Dendritic cell treated with granulocyte-macrophage colony-stimulating factor and Interleukin-4, amounts not matched to agents 40 ng/mL and 50 ng/mL, for 4 days (primary cell): ENCODE data around the gene PRM3.
A peak's percentile ranks its signal among the peaks of the same experiment; 100 is the strongest.

ENCODE experiments used
- H3K27ac Mint-ChIP-seq: one replicate; pipeline ENCODE4 v1.8.0; 2022; ENCODE audit warnings: mild to moderate bottlenecking, mixed read lengths
- H3K27me3 Mint-ChIP-seq: one replicate; pipeline ENCODE4 v1.8.0; 2022; ENCODE audit warnings: mild to moderate bottlenecking, mixed read lengths
- H3K36me3 Mint-ChIP-seq: one replicate; pipeline ENCODE4 v1.8.0; 2022; ENCODE audit warnings: low read depth, mixed read lengths
- H3K4me1 Mint-ChIP-seq: one replicate; pipeline ENCODE4 v1.8.0; 2022; ENCODE audit warnings: low read depth, mixed read lengths
- H3K4me3 Mint-ChIP-seq: one replicate; pipeline ENCODE4 v1.8.0; 2022; ENCODE audit warnings: mild to moderate bottlenecking, moderate library complexity, mixed read lengths
- H3K9me3 Mint-ChIP-seq: one replicate; pipeline ENCODE4 v1.8.0; 2022; ENCODE audit warnings: mixed read lengths
- intact Hi-C: fragments of 100-400 bp; cut with micrococcal nuclease; formaldehyde crosslinking; loops from one replicate; pipeline ENCODE4 v1.15.0; 2022

Gene PRM3

DNA sequence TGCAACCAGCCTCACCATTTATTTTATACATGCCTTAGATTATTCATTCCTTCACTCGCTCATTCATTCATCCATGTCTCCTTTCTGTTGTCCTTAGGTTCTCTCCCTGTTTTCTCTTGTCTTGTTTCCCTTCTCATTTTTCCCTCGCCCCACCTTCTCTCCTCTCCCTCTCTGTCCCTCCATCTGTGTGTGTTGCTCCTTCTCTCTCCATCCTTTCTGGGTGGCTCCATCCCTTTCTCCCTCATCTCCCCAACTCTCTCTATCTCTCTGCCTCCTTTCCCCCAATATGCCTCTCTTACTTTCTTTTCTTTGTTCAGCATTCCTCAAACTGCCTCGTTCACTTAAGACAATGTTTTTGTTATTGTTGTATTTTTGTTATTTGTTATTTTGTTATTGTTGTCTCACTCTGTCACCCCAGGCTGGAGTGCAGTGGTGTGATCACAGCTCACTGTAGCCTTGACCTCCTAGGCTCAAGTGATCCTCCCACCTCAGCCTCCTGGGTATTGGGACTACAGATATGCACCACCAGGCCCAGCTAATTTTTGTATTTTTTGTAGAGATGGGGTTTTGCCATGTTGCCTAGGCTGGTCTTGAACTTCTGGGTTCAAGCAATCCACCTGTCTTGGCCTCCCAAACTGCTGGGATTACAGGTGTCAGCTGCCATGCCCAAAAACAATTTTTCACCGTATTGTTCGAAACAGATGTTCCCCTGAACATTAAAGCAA is 31.8 kb downstream of the PRM3 start:
- Mint-ChIP-seq H3K27ac (no peak overlapping the region), H3K27me3 (peaks cover 6% of the 10 kb centered on the region), H3K4me3 (no peak overlapping the region), H3K9me3 (no peaks in the 10 kb centered on the region), H3K36me3 (no peaks in the 10 kb centered on the region), H3K4me1 (peaks cover 29% of the 10 kb centered on the region)
- intact Hi-C loops = no loop called here

DNA sequence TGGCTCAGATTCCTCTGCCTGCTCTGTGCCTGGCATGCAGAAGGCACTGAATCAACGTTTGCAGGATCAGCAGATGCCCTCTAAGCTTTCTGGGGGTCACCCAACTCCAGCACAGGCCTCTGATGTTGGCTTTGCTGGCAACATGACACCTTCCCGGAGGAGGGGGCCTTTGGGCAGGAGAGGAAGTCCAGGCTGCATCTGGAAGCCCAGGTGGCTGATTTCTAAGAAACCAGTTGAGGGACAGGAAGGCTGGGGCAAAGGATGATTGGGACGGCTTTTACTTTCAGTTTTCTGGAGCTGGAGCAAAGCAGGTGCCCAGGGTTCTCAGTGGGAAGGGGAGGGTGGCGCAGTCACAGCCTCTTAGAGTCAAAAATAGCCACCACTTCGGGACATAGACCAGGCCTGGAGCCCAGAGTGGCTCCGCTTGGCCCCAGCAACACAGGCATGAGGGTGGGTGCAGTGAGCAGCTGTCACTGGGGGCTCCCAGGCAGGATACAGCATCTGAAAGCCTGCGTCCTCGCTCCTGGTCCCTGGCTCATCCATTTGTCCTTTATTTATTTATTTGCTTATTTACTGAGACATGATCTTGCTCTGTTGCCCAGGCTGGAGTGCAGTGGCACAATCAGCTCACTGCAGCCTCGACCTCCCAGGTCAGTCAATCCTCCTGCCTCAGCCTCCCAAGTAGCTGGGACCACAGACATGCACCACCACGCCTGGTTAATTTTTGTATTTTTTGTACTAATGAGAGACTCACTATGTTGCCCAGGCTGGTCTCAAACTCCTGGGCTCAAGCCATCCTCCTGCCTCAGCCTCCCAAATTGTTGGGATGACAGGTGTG is 32.6 kb downstream of the PRM3 start:
- H3K4me3 Mint-ChIP-seq = no peak overlapping the region

DNA sequence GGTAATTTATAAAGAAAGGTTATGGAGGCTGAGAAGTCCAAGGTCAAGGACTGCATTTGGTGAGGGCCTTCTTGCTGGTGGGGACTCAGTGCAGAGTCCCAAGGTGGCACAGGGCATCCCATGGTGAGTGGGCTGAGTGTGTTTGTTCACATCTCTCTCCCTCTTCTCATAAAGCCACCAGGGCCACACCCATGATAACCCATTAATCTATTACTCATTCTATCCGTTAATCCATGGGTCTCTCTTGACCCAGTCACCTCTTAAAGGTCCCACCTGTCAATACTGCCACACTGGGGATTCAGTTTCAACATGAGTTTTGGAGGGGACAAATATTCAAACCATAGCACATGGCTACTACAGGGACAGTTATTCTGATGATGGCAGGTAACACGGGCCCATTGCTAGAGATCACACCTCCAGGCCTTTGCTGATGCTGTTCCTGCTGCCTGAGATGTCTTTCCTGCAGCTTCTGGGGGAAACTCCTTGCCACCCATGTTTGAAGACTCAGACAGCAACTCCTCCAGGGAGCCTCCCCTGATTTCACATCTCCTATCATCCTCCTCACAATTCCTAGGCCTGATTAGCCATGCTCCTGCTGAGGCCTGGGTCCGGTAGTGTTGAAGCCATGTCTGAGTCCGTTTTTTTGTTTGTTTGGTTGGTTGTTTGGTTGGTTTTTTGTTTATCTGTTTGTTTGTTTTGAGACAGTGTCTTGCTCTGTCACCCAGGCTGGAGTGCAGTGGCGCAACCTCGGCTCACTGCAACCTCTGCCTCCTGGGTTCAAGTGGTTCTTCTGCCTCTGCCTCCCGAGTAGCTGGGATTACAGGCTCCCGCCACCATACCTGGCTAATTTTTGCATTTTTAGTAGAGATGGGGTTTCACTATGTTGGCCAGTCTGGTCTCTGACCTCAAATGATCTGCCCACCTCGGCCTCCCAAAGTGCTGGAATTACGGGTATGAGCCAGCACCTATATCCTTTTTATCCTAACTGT is 33.5 kb downstream of the PRM3 start:
- Mint-ChIP-seq H3K4me3 (no peak overlapping the region), H3K27ac (no peak overlapping the region)
- intact Hi-C loops = no loop called here

More for the DNA sequence above, 32.6 kb downstream of the PRM3 start:
- Mint-ChIP-seq H3K36me3 (no peaks in the 10 kb centered on the region), H3K27ac (no peak overlapping the region), H3K9me3 (no peaks in the 10 kb centered on the region), H3K27me3 (peaks cover 6% of the 10 kb centered on the region), H3K4me1 (peaks cover 29% of the 10 kb centered on the region)
- intact Hi-C loops = no loop called here

DNA sequence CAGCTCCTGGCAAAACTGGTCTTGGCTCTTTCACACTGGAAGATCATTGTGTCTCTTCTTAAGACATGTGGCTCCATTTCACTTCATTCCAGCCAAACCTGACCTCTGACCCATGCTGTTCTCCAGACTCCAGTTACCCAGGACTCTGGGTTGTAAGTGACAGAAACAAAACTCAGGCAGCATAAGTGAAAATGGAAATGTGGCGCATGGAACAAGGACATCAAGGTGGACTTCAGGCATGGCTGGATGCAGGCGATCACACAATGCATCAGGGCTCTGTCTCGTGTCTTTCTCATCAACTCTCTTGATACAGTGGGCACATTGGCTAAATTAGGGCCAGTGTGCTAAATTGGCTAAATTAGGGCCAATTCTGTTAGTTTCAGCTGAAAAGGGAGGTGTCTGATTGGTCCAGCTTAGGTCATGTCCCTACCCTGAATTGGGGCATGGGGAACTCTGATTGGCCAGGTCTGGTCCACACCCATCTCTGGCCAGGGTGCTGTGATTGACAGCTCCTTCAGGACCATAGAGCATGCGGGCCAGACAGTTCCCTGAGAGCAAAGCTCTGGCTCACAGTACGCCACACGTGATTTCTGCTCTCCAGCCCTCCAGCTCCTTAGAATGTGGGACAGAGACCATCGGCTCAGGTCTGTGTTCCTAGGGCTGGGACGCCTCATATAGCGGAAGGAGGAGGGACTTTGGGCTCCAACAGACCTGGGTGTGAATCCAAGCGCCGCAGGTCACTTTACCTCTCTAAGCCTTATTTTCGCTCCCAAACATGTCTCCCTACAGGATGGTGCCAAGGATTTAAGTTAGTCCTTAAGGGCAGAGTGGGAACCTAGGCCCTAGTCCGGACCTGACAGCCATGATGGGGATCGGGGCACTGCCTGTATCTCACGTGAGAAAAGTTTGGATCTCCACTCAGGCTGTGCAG is 34.9 kb downstream of the PRM3 start:
- H3K27ac Mint-ChIP-seq = no peak overlapping the region
- intact Hi-C loops = no loop called here

More for the DNA sequence above, 33.5 kb downstream of the PRM3 start:
- Mint-ChIP-seq H3K27me3 (peaks cover 3% of the 10 kb centered on the region), H3K9me3 (no peaks in the 10 kb centered on the region), H3K4me1 (peaks cover 32% of the 10 kb centered on the region), H3K36me3 (no peaks in the 10 kb centered on the region)

DNA sequence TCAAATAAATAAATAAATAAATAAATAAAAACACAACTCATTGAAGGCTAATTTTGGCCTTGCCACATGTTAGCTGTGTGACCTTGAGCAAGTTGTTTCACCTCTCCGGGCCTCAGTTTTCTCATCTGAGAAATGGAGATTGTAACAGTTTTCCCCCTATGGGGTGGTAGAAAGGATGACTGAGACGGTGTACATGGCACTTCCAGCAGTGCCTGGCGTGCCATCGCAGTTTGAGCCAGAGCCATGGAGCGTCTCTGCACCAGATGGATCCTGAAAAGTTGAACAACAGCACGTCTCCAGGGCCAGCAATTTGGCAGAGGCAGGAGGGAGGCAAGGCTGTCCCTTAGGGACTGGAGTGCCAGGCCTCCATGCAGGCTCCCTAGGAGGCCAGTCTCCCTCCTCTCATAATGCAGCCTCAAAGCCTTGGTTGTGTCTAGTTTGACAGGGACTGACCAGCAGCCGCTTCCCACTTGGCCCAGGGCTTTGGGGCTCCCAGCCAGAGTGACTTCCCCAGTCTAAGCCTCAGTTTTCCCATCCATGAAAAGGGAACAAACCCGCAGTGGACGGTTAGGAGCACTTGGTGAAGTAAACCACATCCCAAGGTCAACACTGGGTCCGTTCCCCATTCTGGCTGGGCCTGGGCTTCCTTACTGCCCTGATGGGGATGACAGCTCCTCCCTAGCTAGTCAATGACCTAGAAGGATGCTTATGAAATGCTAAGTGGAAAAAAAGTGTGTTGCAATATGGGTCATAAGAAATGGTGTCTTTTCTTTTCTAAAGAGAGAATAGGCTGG is 36.8 kb downstream of the PRM3 start:
- Mint-ChIP-seq H3K4me1 (peaks cover 61% of the 10 kb centered on the region), H3K36me3 (no peaks in the 10 kb centered on the region), H3K27me3 (peaks cover 3% of the 10 kb centered on the region), H3K9me3 (no peaks in the 10 kb centered on the region), H3K4me3 (no peak overlapping the region), H3K27ac (peak overlapping the region; percentile 41)
- intact Hi-C loops = no loop called here

More for the DNA sequence above, 34.9 kb downstream of the PRM3 start:
- Mint-ChIP-seq H3K27me3 (peaks cover 3% of the 10 kb centered on the region), H3K4me1 (peaks cover 42% of the 10 kb centered on the region), H3K4me3 (no peak overlapping the region), H3K36me3 (no peaks in the 10 kb centered on the region), H3K9me3 (no peaks in the 10 kb centered on the region)

DNA sequence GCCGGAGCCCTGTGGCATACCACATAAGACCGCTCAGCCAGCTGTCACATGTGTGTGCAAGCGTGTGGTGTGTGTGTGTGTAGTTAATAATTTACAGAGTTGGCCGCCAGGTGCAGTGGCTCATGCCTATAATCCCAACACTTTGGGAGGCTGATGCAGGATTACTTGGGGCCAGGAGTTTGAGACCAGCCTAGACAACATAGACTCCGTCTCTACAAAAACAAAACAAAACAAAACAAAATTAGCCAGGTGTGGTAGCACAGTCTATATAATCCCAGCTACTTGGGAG is 37.8 kb downstream of the PRM3 start:
- H3K4me1 Mint-ChIP-seq = peaks cover 67% of the 10 kb centered on the region
- peak overlapping the region; percentile 76 for H3K27ac Mint-ChIP-seq
- no peak overlapping the region for H3K4me3 Mint-ChIP-seq
- peaks cover 2% of the 10 kb centered on the region for H3K27me3 Mint-ChIP-seq
- H3K9me3 Mint-ChIP-seq = no peaks in the 10 kb centered on the region
- intact Hi-C loops = no loop called here
- H3K36me3 Mint-ChIP-seq = no peaks in the 10 kb centered on the region

DNA sequence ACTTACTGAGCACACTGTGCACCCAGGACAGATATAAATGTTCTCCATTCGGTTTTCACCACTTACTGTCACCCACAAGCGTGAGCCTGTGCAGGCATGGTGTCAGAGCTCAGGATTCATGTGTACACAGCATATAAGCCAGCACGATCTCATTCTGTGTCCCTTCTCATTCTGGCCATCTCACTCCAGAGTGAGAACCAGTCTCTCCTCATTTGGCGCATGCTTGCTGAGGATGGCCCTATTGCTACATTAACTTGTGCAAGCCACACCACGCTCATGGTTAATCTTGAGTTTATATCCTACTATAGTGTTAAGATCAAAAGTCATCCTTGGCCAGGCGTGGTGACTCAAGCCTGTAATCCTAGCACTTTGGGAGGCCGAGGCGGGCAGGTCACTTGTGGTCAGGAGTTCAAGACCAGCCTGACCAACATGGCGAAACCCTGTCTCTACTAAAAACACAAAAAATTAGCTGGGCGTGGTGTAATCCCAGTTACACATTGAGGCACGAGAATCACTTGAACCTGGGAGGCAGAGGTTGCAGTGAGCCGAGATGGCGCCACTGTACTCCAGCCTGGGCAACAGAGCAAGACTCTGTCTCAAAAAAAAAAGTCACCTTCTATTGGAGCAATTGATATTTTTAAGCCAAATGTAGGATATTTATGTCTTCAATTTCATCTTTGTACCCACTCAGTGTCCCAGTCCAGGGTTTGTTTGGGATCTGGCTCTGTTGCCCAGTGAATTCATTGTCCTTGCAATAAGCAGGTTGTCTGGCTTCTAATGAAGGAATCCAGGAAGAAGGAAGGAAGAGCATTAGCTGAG is 38.3 kb downstream of the PRM3 start:
- intact Hi-C loops = loop anchor here (5.0 kb wide), 1 partner anchor 53 kb away; no protein-coding TSS in a partner anchor
- H3K9me3 Mint-ChIP-seq = no peaks in the 10 kb centered on the region
- peak overlapping the region; percentile 76 for H3K27ac Mint-ChIP-seq
- no peak overlapping the region for H3K4me3 Mint-ChIP-seq
- H3K36me3 Mint-ChIP-seq = no peaks in the 10 kb centered on the region
- H3K4me1 Mint-ChIP-seq = peaks cover 64% of the 10 kb centered on the region
- peaks cover under 1% of the 10 kb centered on the region for H3K27me3 Mint-ChIP-seq

DNA sequence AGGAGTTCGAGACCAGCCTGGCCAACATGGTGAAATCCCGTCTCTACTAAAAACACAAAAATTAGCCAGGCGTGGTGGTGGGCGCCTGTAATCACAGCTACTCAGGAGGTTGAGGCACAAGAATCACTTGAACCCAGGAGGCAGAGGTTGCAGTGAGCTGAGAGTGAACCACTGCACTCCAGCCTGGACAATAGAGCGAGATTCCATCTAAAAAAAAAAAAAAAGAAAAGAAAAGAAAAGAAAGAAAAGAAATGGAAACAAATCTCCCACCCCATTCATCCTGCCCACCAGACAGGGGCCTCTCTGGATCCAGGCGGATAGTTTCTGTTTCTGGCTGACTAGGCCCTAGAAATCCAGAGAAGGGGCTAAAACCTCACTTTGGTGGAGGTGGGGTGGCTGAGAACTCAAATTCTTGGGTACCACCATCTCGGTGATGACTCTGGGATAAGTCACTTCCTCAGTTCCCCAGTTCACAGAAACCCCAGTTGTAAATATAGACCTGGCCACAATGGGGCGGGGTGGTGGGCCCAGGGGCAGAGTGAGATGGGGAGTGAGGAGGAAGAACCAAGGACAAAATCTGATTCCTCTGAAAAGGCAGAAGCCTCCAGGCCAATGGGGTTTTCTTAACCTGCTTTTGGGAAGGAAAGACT is 39.6 kb downstream of the PRM3 start:
- H3K27me3 Mint-ChIP-seq = peaks cover 3% of the 10 kb centered on the region
- intact Hi-C loops = loop anchor here (5.0 kb wide), 1 partner anchor 52 kb away; no protein-coding TSS in a partner anchor
- no peaks in the 10 kb centered on the region for H3K9me3 Mint-ChIP-seq
- H3K4me3 Mint-ChIP-seq = no peak overlapping the region
- no peaks in the 10 kb centered on the region for H3K36me3 Mint-ChIP-seq
- peaks cover 72% of the 10 kb centered on the region for H3K4me1 Mint-ChIP-seq
- peak overlapping the region; percentile 89 for H3K27ac Mint-ChIP-seq

DNA sequence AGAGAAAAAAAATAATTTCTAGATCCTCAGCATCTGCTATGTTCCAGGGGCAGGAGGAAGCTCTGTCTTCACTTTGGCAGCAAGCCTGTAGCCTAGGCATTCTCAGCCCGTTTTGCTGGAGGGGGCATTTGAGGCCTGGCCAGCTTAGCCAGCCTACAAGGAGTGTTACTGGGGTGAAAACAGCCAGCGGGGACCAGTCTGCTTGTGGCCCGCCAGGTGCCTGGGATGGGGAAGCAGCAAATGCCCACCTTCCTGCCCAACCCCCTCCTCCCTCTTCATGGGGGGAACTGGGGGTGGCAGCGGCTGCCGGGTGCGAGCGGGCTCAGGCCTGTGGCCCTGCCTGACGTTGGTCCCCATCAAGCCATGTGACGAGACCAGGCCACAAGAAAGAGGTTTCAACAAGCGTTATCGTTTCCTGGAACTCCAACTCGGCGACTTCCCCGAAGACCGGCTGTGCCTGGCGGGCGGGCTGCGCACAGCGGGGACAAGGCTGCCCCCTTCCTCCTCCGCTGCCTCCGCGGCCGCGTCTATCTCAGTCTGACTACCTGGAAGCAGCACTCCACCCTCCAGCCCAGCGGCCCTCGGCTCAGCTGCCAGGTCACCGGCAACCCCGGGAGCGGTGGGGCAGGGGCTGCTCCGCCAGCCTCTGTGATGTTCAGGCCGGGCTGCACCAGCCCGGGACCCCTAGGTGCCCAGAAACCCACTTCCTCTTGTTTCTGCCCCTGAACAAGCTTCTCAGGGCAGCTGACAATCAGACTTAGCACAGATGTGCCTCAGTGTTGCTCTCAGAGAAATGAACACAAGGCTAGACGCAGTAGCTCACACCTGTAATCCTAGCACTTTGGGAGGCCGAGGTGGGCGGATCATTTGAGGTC is 40.3 kb downstream of the PRM3 start:
- peaks cover 74% of the 10 kb centered on the region for H3K4me1 Mint-ChIP-seq
- peak overlapping the region; percentile 44 for H3K4me3 Mint-ChIP-seq
- no peaks in the 10 kb centered on the region for H3K9me3 Mint-ChIP-seq
- intact Hi-C loops = loop anchor here (5.0 kb wide), 1 partner anchor 51 kb away; no protein-coding TSS in a partner anchor
- H3K27ac Mint-ChIP-seq = peak overlapping the region; percentile 89
- no peaks in the 10 kb centered on the region for H3K36me3 Mint-ChIP-seq
- peaks cover 3% of the 10 kb centered on the region for H3K27me3 Mint-ChIP-seq

DNA sequence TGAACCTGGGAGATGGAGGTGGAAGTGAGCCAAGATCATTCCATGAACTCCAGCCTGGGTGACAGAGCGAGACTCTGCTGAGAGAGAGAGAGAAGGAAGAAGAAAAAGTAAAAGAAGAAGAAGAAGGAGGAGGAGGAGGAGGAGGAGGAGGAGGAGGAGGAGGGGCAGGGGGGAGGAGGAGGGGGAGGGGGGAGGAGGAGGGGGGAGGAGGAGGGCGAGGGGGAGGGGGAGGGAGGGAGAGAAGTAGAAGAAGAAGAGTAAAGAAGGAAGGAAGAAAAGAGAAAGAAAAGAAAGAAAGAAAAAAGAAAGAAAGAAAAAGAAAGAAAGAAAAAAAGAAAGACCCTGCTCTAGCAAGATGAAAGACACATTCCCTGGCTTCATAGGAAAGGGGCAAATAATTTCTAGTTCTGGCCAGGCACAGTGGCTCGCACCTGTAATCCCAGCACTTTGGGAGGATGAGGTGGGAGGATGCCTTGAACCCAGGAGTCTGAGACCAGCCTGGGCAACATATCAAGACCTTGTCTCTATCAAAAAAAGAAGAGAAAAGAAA is 41.1 kb downstream of the PRM3 start:
- Mint-ChIP-seq H3K27ac (peak overlapping the region; percentile 89), H3K4me3 (peak overlapping the region; percentile 42), H3K9me3 (no peaks in the 10 kb centered on the region), H3K4me1 (peaks cover 74% of the 10 kb centered on the region), H3K36me3 (no peaks in the 10 kb centered on the region), H3K27me3 (peaks cover 3% of the 10 kb centered on the region)
- intact Hi-C loops = loop anchor here (5.0 kb wide), 1 partner anchor 50 kb away; no protein-coding TSS in a partner anchor
